GM19452 (cell line): Measurements from ENCODE around the gene TENM3.
"Not testable (repeated sequence)": the region's sequence is repeated elsewhere in the genome, so short reads cannot be mapped to it uniquely, and the experiment has no call there.

Experiments used
- ATAC-seq: cut with Tn5 transposase; IDR thresholded peaks from one replicate; pipeline ENCODE4 v1.9.1; 2021; ENCODE audit not compliant: unreplicated experiment

The TENM3 gene

GRCh38 chr4:182386576-182386975 lies 143.4 kb downstream of the TENM3 start:
- ATAC-seq, result not testable (repeated sequence)

GRCh38 chr4:182391111-182391684 lies 148.0 kb downstream of the TENM3 start:
- ATAC-seq, result no peak

- ATAC-seq, result no peak
Measured at GRCh38 chr4:182394181-182394580, 151.0 kb downstream of the TENM3 start.

- ATAC-seq, result no peak
Measured at GRCh38 chr4:182400081-182400480, 156.9 kb downstream of the TENM3 start.

- ATAC-seq, result no peak
Measured at GRCh38 chr4:182400790-182401189, 157.6 kb downstream of the TENM3 start.

GRCh38 chr4:182404376-182404775 lies 161.2 kb downstream of the TENM3 start:
- ATAC-seq, result no peak

- ATAC-seq, result no peak
Measured at GRCh38 chr4:182405087-182405486, 161.9 kb downstream of the TENM3 start.

- no peak for ATAC-seq
Measured at GRCh38 chr4:182409271-182409670, 166.1 kb downstream of the TENM3 start.

GRCh38 chr4:182411391-182411790 lies 168.2 kb downstream of the TENM3 start:
- ATAC-seq, result no peak

- ATAC-seq, result no peak
Measured at GRCh38 chr4:182413550-182413949, 170.3 kb downstream of the TENM3 start.

GRCh38 chr4:182415116-182415515 lies 171.9 kb downstream of the TENM3 start:
- ATAC-seq, result no peak

GRCh38 chr4:182416067-182416466 lies 172.9 kb downstream of the TENM3 start:
- ATAC-seq, result no peak

- no peak for ATAC-seq
Measured at GRCh38 chr4:182418054-182418734, 175.0 kb downstream of the TENM3 start.

GRCh38 chr4:182420189-182420588 lies 177.0 kb downstream of the TENM3 start:
- ATAC-seq, result no peak

- no peak for ATAC-seq
Measured at GRCh38 chr4:182421753-182422152, 178.6 kb downstream of the TENM3 start.

GRCh38 chr4:182425302-182425701 lies 182.1 kb downstream of the TENM3 start:
- no peak for ATAC-seq

- ATAC-seq, result no peak
Measured at GRCh38 chr4:182426901-182427300, 183.7 kb downstream of the TENM3 start.

GRCh38 chr4:182427554-182427953 lies 184.4 kb downstream of the TENM3 start:
- no peak for ATAC-seq

- no peak for ATAC-seq
Measured at GRCh38 chr4:182429896-182430295, 186.7 kb downstream of the TENM3 start.

- ATAC-seq, result no peak
Measured at GRCh38 chr4:182432819-182433218, 189.6 kb downstream of the TENM3 start.

- no peak for ATAC-seq
Measured at GRCh38 chr4:182434720-182435119, 191.5 kb downstream of the TENM3 start.

- no peak for ATAC-seq
Measured at GRCh38 chr4:182435401-182435800, 192.2 kb downstream of the TENM3 start.

GRCh38 chr4:182443070-182443469 lies 199.9 kb downstream of the TENM3 start:
- ATAC-seq, result no peak
